Common myeloid progenitor, CD34-positive (primary cell): ENCODE data around the gene SPOCK2.

Experiments
- CTCF ChIA-PET: fragments of 350-600 bp; sonication (Branson Sonifier 250); formaldehyde crosslinking; loops from one replicate; lab custom pipeline; 2021; ENCODE audit warnings: antibody characterized with exemption; lab: Charles Lee
- POLR2A ChIA-PET: fragments of 350-600 bp; sonication (Branson Sonifier 250); formaldehyde crosslinking; loops from one replicate; lab custom pipeline; 2021; ENCODE audit warnings: antibody characterized with exemption; lab: Charles Lee
- DNase-seq, 3 donors: peaks; one replicate each; pipeline versions ENCODE4 v3.0.0 to v3.0.0-alpha.2; 2013
- H3K27ac ChIP-seq, 2 experiments: 1 replicate in 1 of 2; 2 replicates in 1 of 2; pipeline ENCODE4 v1.7.0; 2013; ENCODE audit warnings: inconsistent platforms in 2 of 2, low read length in 2 of 2, mild to moderate bottlenecking in 2 of 2, low read depth in 1 of 2, moderate library complexity in 1 of 2; ENCODE audit not compliant: severe bottlenecking in 2 of 2, insufficient read depth in 1 of 2, poor library complexity in 1 of 2
- H3K27me3 ChIP-seq, 5 experiments: replicated peaks in 2 of 5; 1 replicate in 3 of 5; 2 replicates in 2 of 5; pipeline versions ENCODE4 v1.6.1 to v1.7.0; 2013; ENCODE audit warnings: low read length in 4 of 5, mild to moderate bottlenecking in 2 of 5, moderate library complexity in 2 of 5, inconsistent platforms in 1 of 5; ENCODE audit not compliant: insufficient read depth in 5 of 5, control insufficient read depth in 4 of 5
- H3K36me3 ChIP-seq, 4 experiments: 1 replicate in 2 of 4; 2 replicates in 2 of 4; pipeline versions ENCODE4 v1.6.1 to v1.7.0; 2013; ENCODE audit warnings: low read length in 3 of 4, control low read depth in 1 of 4, mild to moderate bottlenecking in 1 of 4; ENCODE audit not compliant: control insufficient read depth in 4 of 4, insufficient read depth in 4 of 4
- H3K4me1 ChIP-seq, 4 experiments: 1 replicate in 3 of 4; 2 replicates in 1 of 4; pipeline versions ENCODE4 v1.6.1 to v1.7.1; 2013; ENCODE audit warnings: low read length in 3 of 4, mild to moderate bottlenecking in 3 of 4, control low read depth in 1 of 4, inconsistent platforms in 1 of 4, moderate library complexity in 1 of 4; ENCODE audit not compliant: control insufficient read depth in 4 of 4, insufficient read depth in 4 of 4; ENCODE audit errors: control extremely low read depth in 1 of 4
- H3K4me3 ChIP-seq, 7 experiments: 1 replicate in 4 of 7; 2 replicates in 3 of 7; pipeline versions ENCODE4 v1.5.1 to v1.7.0; 2013; ENCODE audit warnings: mild to moderate bottlenecking in 7 of 7, low read length in 6 of 7, moderate library complexity in 6 of 7, inconsistent platforms in 2 of 7, low read depth in 2 of 7, control low read depth in 1 of 7; ENCODE audit not compliant: insufficient read depth in 4 of 7, control insufficient read depth in 1 of 7; ENCODE audit errors: extremely low read depth in 1 of 7
- H3K9me3 ChIP-seq, 5 experiments: 1 replicate in 4 of 5; 2 replicates in 1 of 5; pipeline versions ENCODE4 v1.6.1 to v1.7.1; 2013; ENCODE audit warnings: low read length in 4 of 5, mild to moderate bottlenecking in 2 of 5, inconsistent platforms in 1 of 5, low read depth in 1 of 5, moderate library complexity in 1 of 5; ENCODE audit not compliant: control insufficient read depth in 4 of 5, insufficient read depth in 2 of 5; ENCODE audit errors: control extremely low read depth in 1 of 5
- WGBS: methylation state at CpG from one replicate; pipeline ENCODE4 v1.1.5; 2013; ENCODE audit not compliant: insufficient coverage; 5-methylcytosine and 5-hydroxymethylcytosine counted together

Gene SPOCK2

GRCh38 chr10:72013202-72013945 lies 75.0 kb downstream of the SPOCK2 start:
- Histone ChIP-seq H3K27me3 (no peaks in the 10 kb centered on the region), H3K36me3 (no peaks in the 10 kb centered on the region), H3K27ac (no peak overlapping the region), H3K4me3 (no peak overlapping the region), H3K9me3 (no peaks in the 10 kb centered on the region), H3K4me1 (no peaks in the 10 kb centered on the region)
- WGBS = 89% methylated on average over 12 of the region's 13 CpGs
- ChIA-PET CTCF (interaction anchor here (1.3 kb wide), 1 partner anchor 36 kb away, joined by 3 read pairs; no protein-coding TSS in a partner anchor), POLR2A (no interaction called here)
- DNase-seq = no peak

GRCh38 chr10:72012796-72013195 lies 75.6 kb downstream of the SPOCK2 start:
- CTCF ChIA-PET = no interaction called here
- no peaks in the 10 kb centered on the region for H3K27me3 ChIP-seq
- no peaks in the 10 kb centered on the region for H3K9me3 ChIP-seq
- H3K27ac ChIP-seq = no peak overlapping the region
- no peaks in the 10 kb centered on the region for H3K4me1 ChIP-seq
- no peak overlapping the region for H3K4me3 ChIP-seq
- WGBS = 96% methylated on average over 7 of the region's 7 CpGs
- H3K36me3 ChIP-seq = no peaks in the 10 kb centered on the region
- DNase-seq = no peak
- POLR2A ChIA-PET = interaction anchor here (1.0 kb wide), 1 partner anchor 36 kb away, joined by 3 read pairs; no protein-coding TSS in a partner anchor

- ChIA-PET CTCF (no interaction called here), POLR2A (interaction anchor here (1.0 kb wide), 1 partner anchor 35 kb away, joined by 3 read pairs; no protein-coding TSS in a partner anchor)
- Histone ChIP-seq H3K4me1 (no peaks in the 10 kb centered on the region), H3K9me3 (no peaks in the 10 kb centered on the region), H3K4me3 (no peak overlapping the region), H3K36me3 (no peaks in the 10 kb centered on the region), H3K27ac (no peak overlapping the region), H3K27me3 (no peaks in the 10 kb centered on the region)
- DNase-seq = no peak
- WGBS = 90% methylated on average over 6 of the region's 7 CpGs
Observed at GRCh38 chr10:72011976-72012512, 76.3 kb downstream of the SPOCK2 start.

- Histone ChIP-seq H3K4me1 (no peaks in the 10 kb centered on the region), H3K27ac (no peak overlapping the region), H3K9me3 (no peaks in the 10 kb centered on the region), H3K27me3 (no peaks in the 10 kb centered on the region), H3K36me3 (no peaks in the 10 kb centered on the region), H3K4me3 (no peak overlapping the region)
- WGBS = 100% methylated on average over 7 of the region's 8 CpGs
- DNase-seq = no peak
- ChIA-PET CTCF (no interaction called here), POLR2A (no interaction called here)
Observed at GRCh38 chr10:72011468-72011867, 76.9 kb downstream of the SPOCK2 start.

- Histone ChIP-seq H3K4me1 (no peaks in the 10 kb centered on the region), H3K27me3 (no peaks in the 10 kb centered on the region), H3K36me3 (no peaks in the 10 kb centered on the region), H3K4me3 (no peak overlapping the region), H3K27ac (no peak overlapping the region), H3K9me3 (no peaks in the 10 kb centered on the region)
- ChIA-PET POLR2A (no interaction called here), CTCF (interaction anchor here (1.1 kb wide), 1 partner anchor 11 kb away, joined by 3 read pairs; no protein-coding TSS in a partner anchor)
- WGBS = 94% methylated on average over 9 of the region's 9 CpGs
- no peak for DNase-seq
Observed at GRCh38 chr10:72011016-72011415, 77.3 kb downstream of the SPOCK2 start.

- Histone ChIP-seq H3K9me3 (no peaks in the 10 kb centered on the region), H3K36me3 (no peaks in the 10 kb centered on the region), H3K27me3 (no peaks in the 10 kb centered on the region), H3K4me1 (no peaks in the 10 kb centered on the region), H3K4me3 (no peak overlapping the region), H3K27ac (no peak overlapping the region)
- 98% methylated on average over 4 of the region's 7 CpGs for WGBS
- ChIA-PET CTCF (interaction anchor here (1.1 kb wide), 1 partner anchor 12 kb away, joined by 3 read pairs; no protein-coding TSS in a partner anchor), POLR2A (no interaction called here)
- no peak for DNase-seq
Observed at GRCh38 chr10:72010234-72010973, 77.9 kb downstream of the SPOCK2 start.
